T47D (cell line): Measurements from ENCODE around the gene APCDD1.

Source experiments
- DNase-seq, 2 experiments: peaks; one replicate each; pipeline versions ENCODE4 v3.0.0 to v3.0.0-alpha.2; 2011 to 2012; ENCODE audit warnings: low read depth in 1 of 2, low spot score in 1 of 2
- JUND ChIP-seq: IDR thresholded peaks from 2 replicates; pipeline ENCODE4 v1.6.1; 2012; ENCODE audit warnings: low read depth
- in situ Hi-C: cut with HindIII; loops from 2 replicates; pipeline ENCODE4 v1.10.0; 2016; ENCODE audit warnings: low sequenced_read_pairs, low pct_unique_long_range_greater_than_20kb

The APCDD1 gene

DNA sequence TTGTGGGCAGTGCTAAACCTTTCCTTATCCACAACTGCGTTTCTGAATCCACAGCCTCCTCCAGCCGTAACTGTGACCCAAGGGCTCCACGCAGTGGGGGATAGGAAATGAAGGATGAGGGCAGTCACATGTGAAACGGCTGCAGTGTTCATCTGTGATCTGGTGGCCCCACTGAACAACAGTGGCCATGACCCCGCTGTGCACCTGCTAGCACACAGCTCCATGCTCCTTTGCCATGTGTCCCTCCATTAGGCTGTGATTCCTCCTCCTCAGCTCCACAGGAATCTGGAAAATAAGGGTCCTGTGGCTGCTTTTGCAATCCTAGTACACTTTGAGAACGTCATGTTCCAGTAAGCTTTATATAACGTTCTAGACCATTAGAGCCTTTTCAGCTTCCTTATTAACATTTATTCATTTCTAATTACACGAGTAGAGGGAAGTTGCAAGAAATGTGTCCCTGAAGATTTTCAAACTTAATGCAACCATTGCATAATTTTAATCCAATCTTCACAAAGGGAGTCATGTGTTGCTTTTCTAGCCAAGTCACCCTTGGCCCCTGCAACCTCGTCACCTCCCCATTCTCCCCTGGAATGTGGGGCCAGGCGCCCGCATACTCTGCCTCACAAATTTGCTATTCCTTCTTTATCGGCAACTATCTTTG, 64.3 kb downstream of the APCDD1 start:
- in situ Hi-C loops, result no loop called here
- peak in 1 of 2 experiments; percentile 8 for DNase-seq
- TF ChIP-seq JUND, result no peak

DNA sequence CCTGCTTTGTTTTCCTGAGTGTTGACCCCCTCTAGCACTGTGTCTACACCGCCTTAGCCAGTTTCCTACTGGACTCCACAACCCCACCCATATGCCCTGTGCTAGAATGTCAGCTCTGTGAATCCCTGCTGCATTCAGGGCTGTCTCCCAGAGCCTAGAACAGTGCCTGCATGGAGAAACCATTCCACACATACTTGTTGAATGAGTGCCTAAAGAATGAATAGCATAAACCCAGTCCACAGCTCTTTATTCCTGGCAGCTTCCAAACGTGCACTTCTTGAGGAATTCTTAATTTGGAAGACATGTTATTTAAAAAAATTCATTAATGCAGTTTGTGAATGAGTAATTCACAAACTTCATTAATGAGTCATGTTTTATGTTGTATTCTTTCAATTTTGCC, 64.9 kb downstream of the APCDD1 start:
- no peak for TF ChIP-seq JUND
- DNase-seq, result no peak
- in situ Hi-C loops, result no loop called here

DNA sequence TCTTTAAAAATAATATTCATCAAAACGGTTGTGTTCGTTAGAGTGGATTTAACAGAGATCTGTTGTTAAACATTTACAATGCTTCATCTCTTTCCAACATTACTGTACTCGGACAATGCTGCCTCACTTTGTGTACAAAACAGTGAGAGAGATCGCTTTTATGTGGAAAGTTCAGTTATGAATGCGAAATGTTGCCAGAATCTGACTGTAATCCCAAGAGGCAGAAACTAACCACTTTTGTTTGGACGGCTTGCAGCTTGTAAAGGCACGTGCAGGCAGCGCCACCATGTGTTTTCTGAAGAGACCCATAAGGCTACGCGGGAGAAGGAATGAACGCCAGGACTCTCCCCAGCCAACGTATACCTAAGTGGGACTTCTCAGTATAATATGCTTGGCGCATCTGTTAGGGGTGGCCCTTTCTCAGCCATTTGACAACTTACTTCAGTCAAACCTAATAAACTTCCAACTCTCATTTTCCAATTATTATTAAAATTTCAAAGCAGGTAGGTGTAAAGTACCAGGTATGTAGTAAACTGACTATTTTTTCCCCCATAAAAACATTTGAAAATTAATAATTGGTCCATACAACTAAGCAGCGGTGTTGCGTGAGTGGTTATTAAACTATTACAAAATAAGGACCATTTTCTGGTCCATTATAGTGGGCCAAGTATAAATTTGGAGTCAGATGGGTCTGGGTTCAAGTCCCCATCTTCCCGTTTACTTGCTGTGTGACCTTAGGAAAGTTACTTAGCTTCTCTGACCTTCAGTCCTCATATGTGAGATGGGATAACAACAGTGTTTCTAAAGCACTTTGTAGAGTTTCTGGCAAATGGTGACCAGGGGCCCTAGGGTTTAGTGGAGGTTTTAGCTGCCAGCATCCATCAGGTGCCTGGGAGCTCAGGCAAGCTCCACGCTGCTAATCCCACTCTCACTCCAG, 65.8 kb downstream of the APCDD1 start:
- TF ChIP-seq JUND, result no peak
- in situ Hi-C loops, result no loop called here
- DNase-seq, result peak; percentile 51 to 79

DNA sequence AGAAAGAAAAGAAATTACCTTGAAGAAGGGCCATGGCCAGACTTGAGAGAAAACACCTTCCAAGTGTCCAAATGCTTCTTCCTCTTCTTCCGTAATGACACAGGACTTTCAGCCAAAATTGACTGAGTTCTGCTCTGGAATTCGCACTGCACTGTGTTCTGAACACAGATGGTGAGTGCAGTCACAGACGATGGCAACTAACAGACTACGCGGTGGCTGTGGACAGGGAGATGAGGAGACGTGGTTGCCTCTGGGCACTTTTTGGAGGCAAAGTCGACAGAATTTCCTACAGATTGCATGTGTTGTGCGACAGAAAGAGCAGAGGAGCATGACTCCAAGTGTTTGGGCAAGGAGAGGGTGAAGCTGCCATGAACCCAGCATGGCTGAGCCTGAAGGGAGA, 67.1 kb downstream of the APCDD1 start:
- no peak for DNase-seq
- TF ChIP-seq JUND, result no peak
- in situ Hi-C loops, result no loop called here

DNA sequence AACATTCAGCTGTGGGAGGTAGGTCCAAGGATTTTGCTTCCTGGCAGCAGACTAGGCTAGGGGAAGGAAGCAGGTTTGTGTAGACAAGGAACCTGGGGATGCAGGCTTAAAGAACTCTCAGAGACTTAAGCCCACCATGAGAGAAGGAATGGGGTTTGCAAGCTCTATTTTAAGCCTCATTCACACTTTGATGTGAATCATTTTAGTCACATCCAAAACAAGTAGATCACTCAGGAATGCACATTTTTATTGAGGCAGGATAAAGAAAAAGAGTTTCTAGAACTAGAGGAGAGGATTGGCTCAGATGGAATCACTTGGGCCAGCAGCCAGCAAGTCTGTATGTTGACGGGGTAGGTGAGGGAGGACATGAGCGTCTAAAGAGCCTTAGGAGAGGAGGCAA, 68.1 kb downstream of the APCDD1 start:
- no peak for TF ChIP-seq JUND
- in situ Hi-C loops, result no loop called here
- no peak for DNase-seq

DNA sequence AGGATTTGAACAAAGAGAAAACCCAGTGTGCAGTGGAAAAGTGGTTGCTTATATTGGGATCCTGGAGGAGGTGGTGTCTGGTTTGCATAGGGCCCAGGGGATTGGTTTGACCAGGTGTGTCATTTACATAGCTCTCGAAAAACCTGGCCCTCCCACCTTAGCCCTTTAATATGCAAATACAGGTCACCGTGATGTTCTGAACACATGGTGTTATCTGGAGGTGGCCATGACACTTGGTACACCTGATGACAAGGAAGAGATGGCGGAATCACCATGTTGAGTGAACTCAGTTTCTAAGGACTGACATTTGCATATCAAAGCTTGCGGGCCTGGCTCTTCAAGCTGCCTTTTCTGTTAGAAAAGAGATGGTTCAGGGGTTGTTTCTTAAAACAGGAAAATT, 69.1 kb downstream of the APCDD1 start:
- no peak for TF ChIP-seq JUND
- DNase-seq, result peak in 1 of 2 experiments; percentile 4
- in situ Hi-C loops, result no loop called here

DNA sequence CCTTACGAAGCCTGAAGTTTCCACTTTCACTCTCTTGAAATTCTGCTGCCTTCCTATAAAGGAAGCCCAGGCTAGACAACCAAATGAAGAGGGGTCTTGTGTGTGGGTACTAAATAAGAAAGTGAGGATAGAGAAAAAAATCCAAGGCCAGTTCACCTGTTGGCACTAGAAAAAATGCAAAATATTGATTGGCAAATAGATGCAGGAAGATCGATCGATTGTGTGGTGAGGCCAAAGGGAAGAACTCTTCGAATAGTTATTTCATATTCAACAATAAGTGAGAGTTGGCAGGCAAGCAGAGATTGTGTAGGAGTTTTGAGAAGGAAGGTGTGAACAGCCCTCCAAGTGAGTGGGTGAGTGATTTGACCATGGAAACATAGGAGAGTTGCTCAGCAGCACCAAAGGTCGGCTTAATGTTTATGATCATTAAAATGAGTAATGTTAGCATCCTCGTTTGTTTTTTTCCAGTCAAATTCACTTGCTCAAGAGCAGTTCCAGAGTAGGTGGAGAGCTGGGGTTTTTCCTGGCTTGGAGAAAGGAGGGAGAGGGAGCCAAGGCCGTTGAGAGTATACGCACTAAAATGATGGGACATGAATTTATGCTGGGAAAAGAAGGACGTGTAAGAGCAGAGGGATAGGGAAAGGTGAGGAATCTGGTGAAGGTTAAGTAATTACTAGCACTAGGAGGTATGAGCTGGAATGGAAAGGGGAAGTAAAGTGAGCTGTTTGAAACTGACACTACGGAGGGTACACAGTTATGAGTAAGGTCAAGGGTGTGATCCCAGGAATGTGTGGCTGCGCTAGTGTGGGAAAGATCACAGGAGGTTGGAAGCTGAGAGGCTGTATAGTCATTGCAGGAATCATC, 70.3 kb downstream of the APCDD1 start:
- in situ Hi-C loops, result no loop called here
- no peak for DNase-seq
- no peak for TF ChIP-seq JUND

DNA sequence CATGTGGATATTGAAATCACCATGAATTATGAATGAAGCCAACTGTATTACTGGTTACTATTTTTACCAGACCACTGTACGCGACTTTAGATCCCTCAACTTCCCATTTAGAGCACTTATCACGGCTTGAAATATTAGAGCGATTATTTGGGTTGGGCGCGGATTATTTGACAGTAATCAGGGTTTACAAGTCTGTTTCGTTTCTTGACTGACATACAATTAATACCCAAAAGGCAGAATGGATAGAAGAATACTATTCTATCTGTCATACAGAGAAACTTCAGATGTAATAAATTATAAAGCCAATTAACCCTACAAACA, 70.9 kb downstream of the APCDD1 start:
- no peak for TF ChIP-seq JUND
- in situ Hi-C loops, result no loop called here
- DNase-seq, result no peak

DNA sequence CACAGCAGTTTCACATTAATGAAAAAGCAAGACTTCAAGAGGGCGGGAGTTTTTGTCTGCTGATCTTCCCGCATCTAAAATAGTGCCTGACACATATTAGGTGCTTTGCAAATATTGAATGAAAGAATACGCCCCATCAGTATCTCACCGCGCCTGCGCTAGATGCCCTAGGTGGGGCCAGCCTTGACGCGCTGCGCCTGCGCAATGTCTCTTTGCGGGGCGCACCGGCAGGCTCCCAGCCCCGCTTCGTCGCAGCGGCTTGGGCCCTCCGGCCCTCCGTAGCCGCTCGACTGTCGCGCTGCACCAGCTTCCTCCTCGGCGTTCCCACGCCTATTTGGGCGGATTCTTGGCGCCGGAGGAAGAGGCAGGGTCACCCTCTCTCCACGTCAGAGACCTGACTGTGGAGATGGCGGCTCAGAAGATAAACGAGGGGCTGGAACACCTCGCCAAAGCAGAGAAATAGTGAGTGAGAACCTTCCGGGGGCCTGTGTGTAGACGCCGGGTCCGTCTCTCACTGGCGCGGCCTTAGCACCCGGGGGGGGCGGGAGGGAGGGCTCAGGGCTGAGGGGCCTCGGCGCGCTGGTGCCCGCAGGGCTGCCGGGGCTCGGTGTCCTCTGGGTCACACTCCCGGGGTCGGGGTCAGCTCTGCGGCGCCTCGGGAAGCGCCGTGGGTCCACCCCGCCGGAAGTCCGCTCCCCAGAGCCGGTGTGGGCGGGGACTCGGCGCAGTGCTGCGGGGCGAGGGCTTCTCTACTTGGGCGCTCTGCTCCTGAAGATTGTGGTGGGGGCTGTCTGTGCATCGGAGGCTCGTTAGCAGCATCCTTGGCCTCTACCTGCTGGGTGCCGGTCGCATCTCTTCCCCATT, 71.5 kb downstream of the APCDD1 start, which contains the start of gene NAPG:
Gene NAPG (plus strand): TSS at position 331 of the 864 bp plus-strand sequence. CDS start 76 bp downstream, at position 407.
- in situ Hi-C loops, result no loop called here
- TF ChIP-seq JUND, result no peak
- DNase-seq, result peak; percentile 72 to 90

DNA sequence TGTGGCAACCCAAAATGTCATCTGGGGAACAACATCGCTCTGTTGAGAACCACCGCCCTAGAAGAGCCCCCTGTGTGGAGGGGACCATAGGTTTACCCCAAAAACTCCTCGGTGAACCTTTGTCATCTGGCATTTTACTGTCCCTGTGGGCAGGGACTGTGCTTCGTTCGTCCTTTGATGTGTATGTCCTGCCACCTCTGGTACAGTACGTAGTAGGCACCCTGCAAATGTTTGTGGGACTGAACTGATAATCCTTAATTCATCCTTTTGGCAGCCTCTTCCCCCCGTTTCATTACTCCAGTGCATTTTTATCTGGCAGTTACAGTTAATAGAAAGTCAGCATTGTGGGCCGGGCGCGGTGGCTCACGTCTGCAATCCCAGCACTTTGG, 72.1 kb downstream of the APCDD1 start:
- peak in 1 of 2 experiments; percentile 1 for DNase-seq
- no peak for TF ChIP-seq JUND
- in situ Hi-C loops, result no loop called here

DNA sequence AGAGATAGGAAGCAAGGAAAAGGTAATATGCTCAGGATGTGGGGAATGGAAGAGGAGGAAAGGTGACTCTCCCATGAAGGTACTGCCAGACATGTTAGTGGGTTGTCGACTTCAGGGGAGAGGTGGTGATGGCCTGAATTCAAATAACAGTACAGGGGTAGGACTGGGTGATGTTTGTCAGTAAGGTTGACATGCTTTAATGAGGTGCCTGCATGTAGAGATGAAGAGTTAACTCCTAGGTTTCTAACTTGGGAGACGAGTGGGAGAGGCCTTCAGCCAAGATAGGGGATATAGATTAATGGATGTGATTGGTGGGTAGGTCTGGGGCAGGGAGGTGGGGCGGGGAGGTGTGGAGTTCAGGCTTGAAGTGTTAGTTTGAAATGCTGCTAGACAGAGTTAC, 74.0 kb downstream of the APCDD1 start:
- in situ Hi-C loops, result no loop called here
- DNase-seq, result no peak
- TF ChIP-seq JUND, result no peak

DNA sequence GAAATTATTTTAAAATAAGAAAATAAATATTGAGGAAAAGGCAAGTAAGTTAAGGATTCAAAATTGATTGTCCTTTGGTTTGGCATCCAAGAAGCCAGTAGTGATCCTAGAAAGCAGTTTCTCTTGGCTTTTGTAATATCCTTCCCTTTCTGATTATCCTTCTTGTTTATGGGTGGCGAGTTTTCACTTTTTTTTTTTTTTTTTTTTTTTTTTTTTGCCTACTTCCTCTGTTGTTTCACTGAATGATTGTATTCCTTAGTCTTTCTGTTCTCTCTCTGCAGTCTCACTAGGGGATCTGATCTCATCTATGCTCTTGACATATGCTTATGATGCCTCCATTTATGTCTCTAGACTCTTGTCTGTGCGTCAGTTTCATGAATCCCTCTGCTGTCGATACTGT, 75.6 kb downstream of the APCDD1 start:
- no peak for TF ChIP-seq JUND
- in situ Hi-C loops, result no loop called here
- no peak for DNase-seq
